HG03439 (cell line): ENCODE data around the gene MXD4.

ENCODE experiments used
- ATAC-seq: cut with Tn5 transposase; IDR thresholded peaks from one replicate; pipeline ENCODE4 v1.9.1; 2021; ENCODE audit warnings: mild to moderate bottlenecking, moderate library complexity; ENCODE audit not compliant: unreplicated experiment

The MXD4 gene

DNA sequence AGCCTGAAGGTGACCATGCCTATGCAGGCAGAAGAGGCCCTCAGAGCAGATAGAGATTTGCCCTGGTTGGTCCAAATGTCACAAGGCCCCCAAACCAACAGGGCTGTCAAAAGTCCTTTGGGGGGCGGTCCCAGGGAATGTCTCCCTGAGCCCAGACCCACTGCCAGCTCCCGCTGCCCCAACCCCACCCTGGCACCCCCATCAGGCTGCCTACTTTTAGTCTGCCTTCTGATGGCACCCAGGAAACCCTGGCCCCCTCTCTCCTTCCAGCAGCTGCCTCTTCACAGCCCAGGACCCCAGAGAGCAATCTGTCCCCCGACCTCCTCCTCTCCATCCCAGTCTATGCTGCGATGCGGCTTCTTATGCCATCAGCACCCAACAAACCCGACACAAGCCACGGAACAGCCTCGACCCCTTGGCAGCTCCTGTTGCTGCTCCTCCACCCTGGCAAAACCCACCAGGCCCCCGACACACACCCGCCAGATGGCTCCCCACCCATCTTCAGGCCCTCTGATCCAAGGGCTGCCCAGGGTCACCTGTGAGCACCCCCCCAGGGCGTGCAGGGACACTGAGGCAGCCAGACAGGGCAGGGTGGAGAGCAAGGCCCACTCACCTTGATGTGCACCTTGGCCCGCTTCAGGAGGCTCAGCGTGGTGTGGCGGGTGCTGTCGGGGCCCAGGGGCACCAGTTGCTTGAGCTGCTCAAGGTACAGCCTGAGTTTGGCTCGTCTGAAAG lies 9.9 kb downstream of the MXD4 start:
- no peak for ATAC-seq

DNA sequence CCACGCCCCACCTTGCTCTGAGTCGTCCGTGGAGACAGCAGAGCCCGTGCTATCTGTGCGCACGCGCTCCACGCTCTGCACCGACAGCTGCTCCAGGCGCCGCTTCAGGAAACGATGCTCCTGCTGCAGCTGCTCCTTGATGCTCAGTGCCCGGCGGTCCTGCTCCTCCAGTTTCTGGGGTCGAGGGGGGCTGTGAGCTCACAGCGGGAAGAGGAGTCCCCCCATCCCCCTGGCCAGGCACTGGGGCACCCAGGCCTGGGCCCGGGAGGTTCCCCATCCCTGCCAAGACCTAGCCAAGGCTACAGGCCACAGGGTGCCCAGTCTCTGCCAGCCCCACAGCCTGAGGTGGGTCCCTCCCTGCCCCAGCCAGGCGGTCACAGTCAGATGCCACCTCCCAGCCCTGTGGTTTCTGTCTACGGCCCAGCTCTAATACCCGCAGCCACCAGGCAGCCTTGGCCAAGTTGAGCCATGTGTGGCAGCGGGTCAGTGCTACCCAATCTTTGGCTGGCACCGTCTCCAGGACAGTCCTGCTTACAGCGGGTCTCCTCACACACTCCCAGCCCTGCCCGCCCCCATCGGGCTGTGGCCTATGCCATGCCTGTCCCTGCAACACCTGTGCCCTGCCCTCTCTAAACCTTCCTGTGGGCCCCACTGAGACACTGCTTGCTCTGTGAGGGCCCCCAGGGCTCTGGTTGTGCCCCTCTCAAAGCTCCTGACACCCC lies 10.7 kb downstream of the MXD4 start:
- ATAC-seq: no peak

DNA sequence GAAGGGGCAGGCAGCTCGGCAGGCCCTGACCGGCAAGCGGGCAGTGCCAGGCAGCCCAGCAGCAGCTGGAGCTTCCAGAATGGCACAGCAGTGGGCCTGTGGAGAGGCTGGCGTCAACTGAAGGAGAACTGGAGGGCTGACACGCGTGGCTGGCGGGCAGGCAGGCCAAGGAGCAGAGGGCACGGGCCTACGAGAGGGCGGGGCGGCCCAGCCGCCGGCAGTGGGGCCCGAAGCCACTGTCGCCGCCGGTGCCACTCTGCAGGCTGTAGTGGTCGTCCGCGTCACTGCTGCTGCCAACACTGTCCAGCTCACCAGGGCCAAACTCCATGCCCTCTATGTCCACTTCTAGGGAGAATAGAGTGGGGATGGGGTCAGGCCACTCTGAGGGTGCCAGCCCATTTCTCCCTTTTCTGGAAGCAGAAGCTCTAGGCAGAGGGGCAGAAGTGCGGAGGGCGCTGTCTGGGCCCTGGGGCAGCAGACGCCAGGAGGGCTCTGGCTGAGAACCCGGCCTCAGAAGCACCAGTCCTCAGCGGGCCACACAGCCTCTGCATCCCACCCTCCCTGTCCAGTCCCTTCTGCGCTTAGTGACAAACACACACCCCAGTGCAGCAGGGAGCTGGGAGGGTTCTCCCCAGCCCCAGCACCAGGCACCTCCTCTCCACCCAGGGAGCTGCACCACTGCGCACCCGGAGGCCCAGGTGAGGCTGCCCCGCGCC lies 11.4 kb downstream of the MXD4 start:
- ATAC-seq: no peak

DNA sequence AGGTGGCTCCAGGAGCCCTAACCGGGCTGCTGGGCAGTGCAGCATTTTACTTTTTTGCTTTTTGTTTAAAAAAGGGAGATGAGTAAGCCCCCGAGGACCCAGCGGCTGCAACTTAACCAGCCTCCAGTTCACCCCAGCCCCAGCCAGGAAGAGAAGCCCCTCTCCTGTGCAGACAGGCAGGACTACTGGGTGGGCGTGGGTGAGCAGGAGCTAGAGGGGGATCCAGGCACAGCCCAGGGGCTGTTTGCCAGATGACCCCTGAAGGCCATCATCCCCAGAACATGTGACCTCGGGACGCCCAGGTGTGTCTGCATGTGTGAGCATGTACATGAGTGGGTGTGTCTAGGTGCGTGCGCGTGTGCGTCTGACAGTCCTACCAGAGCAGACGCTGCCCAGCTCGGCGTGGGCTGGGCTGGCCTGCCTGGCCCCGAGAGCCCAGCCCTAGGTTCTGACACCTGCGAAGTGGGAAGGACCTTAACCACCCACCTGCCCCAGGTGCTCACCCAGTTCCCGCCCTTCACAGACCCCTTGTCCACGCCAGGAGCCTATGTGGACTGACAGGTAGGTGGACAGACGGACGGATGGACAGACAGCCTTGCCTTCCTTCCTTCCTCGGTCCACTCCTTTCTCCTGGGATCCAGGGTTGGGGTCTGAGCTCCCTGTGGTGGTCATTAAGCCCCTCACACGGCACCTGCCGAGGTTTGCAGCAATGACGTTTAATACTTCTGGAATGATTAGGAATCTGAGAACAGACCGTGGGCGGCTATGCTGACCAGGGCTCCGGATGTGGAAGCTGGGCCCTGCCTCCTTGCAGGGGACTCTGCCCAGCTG lies 12.2 kb downstream of the MXD4 start:
- ATAC-seq: no peak

DNA sequence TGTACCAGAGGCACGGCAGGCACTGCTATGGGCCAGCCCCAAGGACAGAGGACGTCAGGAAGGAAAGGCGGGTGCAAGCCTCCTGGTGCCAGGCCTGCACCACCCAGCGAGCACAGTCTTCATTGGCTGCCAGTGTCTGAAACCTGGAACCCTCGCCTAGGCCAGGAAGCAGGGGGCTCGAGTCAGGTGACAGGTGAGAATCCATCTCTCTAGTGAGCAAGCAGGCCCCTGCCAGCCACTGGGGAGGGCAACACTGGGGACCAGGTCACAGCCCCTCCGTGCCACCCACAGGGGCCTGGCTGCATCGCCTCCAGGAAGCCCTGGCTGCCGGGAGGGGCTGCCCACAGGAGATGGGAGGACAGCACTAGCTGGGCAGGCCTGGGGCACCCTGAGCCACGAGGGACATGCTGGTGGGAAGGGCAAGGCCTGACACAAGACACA lies 13.1 kb downstream of the MXD4 start:
- ATAC-seq: no peak

DNA sequence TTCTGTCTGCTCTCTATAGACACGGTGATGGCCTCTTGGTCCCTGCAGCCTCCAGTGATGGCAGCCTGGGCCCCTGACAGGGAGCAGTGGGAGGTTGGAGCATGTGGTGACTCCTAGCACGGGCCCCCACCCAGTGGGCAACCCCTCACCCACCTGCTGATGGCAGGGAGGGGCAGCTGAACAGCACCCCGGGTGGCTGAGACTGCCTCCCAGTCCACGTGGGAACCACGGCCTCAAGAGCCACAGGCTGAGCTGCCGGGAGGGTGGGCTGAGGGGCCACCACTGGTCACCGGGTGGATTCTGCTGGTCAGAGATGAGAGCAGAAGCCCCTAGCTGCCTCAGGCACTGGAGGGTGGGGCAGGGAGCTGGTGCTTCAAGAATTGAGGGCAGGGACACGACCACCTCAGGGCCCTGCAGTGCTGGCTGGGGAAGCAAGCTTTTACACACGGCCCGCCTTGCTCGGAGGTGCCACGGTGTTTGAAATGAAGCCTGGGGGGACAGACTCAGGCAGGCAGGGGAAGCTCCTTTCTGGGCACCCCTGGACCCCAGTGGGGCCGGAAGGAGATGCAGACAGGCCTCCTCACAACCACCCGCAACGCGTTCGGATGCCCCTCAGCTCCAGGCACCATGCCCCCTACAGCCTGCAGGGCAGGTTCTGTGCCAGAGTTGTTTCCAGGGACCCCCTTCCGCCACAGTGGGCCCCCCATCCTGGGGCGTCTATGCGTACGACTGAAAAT lies 13.7 kb downstream of the MXD4 start:
- ATAC-seq: no peak

DNA sequence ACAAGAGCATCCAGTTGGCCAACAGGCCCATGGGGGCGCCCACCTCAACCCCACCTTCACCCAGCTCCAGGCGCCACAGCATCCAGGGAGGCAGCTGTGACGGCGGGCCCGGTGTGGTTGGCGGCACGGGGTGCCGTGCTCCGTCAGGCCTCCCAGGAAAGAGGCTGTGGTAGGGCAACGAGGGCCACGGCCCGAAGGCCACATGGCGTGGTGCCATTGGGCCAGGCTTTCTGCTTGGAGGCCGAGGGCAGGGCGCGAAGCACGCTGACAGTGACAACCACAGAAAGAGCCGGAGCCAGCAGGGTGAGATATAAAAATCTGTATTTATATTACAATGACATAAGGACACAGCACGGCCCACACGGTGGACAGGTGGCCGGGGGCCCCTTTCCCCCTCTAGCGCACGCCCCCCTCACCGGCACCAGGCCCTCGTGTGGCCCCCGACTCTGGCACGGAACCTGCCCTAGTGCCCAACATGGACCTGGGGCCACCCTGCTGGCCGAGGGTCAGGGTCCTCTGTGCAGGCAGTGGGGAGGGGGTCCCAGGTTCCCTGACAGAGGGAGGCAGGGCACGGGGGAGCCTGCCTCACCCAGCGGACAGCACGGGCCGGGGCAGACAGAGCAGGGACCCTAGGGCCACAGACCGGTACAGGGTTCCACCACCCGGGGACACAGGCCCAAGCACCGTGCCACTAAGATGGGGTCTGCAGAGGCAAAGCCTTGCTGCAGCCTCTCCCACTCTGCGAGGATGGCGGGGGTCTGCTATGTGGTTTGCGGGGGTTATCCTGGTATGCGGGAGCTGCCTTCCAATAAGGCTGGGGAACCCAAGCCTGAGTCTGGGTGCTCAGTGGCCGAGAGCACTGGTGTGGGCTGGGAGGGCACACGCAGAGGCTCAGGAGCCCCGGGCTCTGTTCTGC lies 14.5 kb downstream of the MXD4 start:
- no peak for ATAC-seq

DNA sequence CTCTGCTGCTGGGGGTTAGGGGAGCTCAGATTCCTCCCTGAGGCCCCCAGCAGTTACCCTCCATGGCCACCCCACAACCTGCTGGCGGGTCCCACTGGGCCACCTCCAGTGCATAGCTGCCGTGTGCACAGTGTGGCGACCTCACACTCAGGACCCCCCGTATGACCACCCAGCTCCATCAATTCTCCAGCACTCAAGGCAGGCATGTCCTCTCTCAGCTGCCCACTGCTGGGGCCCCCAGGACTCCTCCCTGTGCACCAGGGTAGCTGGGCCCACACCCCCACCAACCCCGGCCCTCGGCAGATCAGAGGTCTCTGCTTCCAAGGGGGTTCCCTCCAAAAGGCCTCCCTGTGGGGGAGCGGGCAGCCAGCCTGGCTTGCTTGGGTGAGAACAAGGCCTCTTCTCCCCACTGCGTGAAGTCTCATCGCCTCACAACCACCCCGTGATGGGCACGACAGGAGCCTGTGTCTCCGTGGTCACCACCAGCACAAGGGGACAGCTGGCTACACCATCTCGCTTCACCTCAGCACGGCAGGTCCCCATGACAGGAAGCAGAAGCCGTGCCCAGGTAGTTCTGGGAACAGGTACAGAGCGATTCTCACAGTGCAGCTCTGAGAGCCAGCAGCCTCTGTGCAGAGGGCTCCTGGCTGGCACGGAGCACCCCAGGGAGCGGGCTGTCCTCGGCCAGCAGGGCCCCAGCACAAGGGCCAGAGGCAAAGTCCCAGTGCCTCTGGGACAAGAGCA lies 15.4 kb downstream of the MXD4 start:
- no peak for ATAC-seq

DNA sequence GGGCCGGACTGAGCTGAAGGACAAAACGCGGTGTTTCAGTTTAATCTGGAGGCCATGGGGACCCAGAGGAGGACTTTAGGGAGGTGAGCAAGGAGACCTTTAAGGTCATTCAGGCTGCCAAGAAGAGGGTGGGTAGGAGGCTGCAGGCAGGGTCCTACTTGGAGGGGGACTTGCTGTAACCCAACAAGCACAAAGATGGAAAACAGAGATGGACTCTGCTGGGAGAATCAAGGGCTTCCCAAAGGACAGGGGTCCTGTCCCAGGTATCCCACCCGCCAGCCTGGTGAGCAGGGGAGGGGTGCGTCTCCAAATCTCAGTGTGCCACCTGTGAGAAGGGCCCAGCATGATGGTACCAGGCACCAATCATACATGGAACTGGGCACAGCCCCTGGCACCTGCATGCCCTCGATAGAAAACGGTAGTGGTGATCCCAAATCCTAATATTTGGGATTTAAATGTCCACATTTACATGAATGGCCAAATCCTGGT lies 16.1 kb downstream of the MXD4 start:
- no peak for ATAC-seq

DNA sequence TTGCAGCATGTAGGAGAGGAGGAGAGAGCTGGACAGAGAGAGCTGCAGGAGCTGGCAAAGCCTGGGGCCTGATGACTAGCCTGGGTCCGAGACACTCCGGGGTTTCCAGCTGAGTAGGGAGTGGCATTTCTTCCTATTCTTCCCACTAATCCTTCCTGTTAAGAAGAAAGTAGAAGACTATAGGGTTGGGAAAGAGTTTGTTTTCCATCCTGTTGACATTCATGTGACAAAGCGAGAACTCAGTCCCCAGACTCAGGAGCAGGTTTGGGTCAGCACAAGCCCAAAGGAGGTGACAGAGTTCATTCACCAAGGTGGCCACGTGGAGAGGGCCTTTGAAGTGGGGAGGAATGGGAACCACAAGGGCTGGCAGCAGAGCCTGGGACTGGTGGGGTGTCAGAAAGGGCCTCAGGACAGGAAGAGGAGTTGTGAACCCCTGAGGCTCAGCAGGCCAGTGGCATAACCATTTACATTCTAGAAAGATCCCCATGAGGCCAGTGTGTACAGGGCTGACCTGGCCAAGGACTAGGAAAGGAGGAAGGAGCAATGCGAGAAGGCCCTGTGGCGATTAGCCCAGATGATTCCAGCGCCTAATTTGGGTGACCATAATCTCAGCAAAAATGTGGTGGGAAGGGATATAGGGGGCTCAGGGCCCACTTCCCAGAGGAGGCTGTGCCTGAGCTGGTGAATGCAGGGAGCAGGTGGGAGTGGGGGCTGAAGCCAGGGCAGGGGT lies 16.7 kb downstream of the MXD4 start:
- ATAC-seq: no peak

DNA sequence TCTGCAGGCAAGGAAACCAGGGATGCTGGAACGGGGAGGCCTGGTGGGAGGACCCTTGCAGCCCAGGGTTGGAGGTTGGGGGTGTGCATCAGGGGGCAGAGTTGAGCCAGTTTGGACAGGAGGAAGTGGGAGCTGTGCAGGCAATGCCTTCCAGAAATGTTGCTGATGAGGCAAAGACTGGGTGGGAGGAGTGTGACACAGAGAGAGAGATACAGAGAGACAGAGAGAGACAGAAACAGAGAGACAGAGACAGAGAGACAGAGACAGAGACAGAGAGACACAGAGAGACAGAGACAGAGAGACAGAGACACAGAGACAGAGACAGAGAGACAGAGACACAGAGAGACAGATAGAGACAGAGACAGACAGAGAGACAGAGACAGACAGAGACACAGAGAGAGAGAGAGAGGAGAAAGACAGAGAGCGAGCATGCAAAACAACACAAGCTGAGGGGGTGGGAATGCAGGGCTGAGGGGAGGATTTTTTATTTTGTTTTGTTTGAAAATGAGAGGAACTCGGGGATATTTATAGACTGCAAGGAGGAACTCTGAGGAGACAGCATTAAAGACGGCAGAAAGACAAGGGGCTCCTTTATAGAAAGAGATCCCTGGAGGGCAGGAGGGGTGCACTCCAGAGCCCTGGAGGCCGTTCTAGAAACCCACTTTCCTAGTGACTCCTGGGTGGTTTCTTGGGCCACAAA lies 18.1 kb downstream of the MXD4 start:
- ATAC-seq: no peak

DNA sequence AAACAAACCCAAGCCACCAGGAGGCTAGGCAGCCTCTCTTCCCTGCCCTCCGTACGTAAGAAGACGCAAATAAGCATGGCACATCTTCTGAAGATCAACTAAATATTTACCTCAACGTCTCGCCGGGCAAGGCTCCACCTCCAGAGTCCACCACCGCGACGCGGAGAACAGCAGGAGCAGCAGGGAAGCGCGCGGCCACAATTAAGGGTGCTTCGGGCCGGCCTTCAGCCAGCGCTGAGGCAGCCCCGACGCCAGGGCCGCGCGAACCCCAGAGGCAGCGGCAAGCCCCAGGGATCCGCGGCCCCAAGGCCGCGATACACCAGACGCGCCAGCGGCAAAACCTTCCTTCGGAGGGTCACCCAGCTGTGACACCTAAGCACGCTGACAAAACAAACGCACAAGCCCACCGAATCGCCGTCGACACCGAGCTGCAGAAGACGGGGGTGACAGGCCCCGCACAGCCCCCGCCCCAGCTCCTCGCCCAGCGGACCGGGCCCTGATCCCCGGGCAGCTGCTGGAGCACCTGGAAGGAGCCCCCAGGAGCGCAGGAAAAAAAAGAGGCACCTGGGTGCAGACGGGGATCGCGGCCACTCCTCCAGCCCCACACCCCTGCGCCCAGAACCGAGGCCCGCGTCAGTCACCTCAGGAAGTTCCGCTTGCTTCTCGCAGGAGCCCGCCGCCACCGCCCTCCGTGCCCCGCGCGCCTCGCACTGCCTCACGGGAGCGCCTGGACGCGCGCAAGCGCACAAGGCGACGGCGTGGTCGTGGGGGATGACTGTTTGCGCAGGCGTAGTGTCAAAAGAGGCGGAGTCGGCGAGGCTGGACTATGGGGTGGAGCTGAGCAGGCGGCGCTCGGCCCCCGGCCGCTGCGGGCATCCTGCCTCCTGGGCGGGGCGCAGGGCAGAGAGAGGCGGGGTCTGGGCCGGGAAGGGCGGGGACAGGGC lies 20.2 kb downstream of the MXD4 start, which contains the start of the genes HAUS3 and POLN:
Gene HAUS3 (minus strand): TSS at position 712 of the 944 bp plus-strand sequence. CDS start 1,175 bp downstream, outside the sequence.
Gene POLN (minus strand): TSS at position 712 of the 944 bp plus-strand sequence. CDS start 12,890 bp downstream, outside the sequence.
- ATAC-seq: peak; percentile 91

DNA sequence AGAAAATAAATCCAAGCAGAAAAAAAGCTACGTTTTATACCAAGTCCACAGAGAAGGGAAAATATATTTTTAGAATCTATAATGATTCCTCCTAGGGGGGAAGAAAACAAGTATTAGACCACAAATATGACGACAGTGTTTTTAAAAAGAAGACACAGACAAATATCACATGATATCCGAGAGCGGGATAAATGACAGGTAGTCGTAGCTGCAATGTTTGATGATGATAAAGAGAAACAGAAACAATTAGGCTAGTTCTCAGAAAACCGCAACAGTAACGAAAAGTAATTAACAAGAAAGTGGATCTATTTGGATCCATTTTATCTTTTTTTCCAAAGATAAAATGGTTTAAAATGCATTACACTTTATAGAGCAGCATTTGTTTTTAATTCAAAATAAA lies 20.9 kb downstream of the MXD4 start:
- ATAC-seq: no peak

DNA sequence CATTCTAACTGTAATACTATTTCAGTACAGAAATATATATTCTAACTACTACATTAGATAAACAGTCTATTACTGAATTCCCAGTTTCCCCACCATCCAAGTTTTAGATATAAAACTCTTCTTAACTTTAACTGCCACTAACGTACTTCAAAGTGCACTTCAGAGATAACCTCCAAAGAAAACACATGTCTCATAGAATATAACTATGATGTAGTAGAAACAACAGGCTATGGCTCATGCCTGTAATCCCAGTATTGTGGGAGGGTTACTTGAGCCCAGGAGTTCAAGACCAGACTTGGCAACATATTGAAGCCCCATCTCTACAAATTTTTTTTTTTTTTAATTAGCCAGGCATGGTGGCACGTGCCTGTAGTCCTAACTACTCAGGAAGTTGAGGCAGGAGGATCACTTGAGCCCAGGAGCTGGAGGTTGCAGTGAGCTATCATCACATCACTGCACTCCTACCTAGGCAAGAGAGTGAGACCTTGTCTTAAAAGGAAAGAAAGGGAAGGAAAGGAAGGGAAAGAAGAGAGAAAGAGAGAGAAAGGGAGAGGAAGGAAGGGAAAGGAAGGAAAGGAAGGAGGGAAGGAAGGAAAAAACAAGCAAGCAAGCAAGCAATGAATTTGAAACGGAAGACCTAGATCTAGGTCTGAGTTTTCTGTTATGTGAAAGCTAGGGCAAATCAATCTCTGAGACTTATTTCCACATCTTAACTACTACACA lies 24.8 kb downstream of the MXD4 start:
- no peak for ATAC-seq

DNA sequence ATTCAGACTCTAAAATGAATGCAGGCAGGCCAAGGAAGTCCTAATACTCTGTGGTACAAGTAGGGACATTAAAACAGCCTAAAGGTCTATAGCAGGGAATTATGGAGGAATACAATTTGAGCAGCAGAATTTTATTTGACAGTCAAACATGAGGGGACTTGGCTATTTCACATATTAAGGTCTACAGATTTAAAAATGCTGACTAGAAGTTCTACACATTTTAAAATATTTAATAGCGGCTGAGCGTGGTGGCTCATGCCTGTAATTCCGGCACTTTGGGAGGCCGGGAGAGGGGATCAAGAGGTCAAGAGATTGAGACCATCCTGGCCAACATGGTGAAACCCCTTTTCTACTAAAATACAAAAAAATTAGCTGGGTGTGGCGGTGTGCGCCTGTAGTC lies 30.8 kb downstream of the MXD4 start:
- no peak for ATAC-seq
